HepG2 (cell line): ENCODE data around the gene AFAP1. TPM values are rescaled to one million over a fixed set of nuclear protein-coding genes. Genes with fewer than 3 reads are reported as not detected.

Source experiments
- ATAC-seq: fragments of 200-7000 bp; cut with Tn5 transposase; 3 replicates; pipeline ENCODE4 v1.9.1; 2020; ENCODE audit warnings: mild to moderate bottlenecking, moderate library complexity
- BruUV-seq: library from RNA; stranded (reverse); fragments of 400-500 nt; replicated peaks from 2 replicates; lab custom pipeline; 2021; lab: Mats Ljungman, UMichigan
- CTCF ChIA-PET: fragments of 300-600 bp; formaldehyde crosslinking; extraction: SDS; loops from one replicate; lab custom pipeline; 2021; ENCODE audit warnings: low total read pairs, inconsistent platforms, low intra/inter-chr PET ratio; lab: Yijun Ruan, JAX
- POLR2A ChIA-PET: fragments of 350-600 bp; sonication (Branson Sonifier 250); formaldehyde crosslinking; loops from one replicate; lab custom pipeline; 2020; ENCODE audit warnings: antibody characterized with exemption, inconsistent platforms; lab: Yijun Ruan, JAX
- DNase-seq: peaks from one replicate; pipeline ENCODE4 v3.0.0-alpha.2; 2015; ENCODE audit warnings: low spot score
- FAIRE-seq: peaks from 3 replicates; lab custom pipeline; 2011; peaks lifted over from hg19 to GRCh38; lab: Jason Lieb, UNC
- H2AFZ ChIP-seq: one replicate; pipeline ENCODE4 v1.6.1; 2011; ENCODE audit warnings: low read length, inconsistent platforms
- H3K27ac ChIP-seq: fragments of 300-600 bp; 3 replicates; pipeline ENCODE4 v1.8.0; 2011; ENCODE audit warnings: mixed run types, mild to moderate bottlenecking, mixed read lengths, low read length, inconsistent platforms; ENCODE audit not compliant: insufficient read depth; ENCODE audit errors: extremely low read length
- H3K27me3 ChIP-seq, 2 experiments: fragments of 200-600 bp in 1 of 2; 2 replicates in 1 of 2; 3 replicates in 1 of 2; pipeline versions ENCODE4 v1.6.0 to v1.8.0; 2011; ENCODE audit warnings: low read length in 2 of 2, mild to moderate bottlenecking in 2 of 2, moderate library complexity in 2 of 2, inconsistent platforms in 1 of 2; ENCODE audit not compliant: insufficient read depth in 2 of 2, control insufficient read depth in 1 of 2
- H3K36me3 ChIP-seq, 2 experiments: fragments of 200-600 bp in 1 of 2; replicated peaks in 1 of 2; 2 replicates in 1 of 2; 3 replicates in 1 of 2; pipeline versions ENCODE4 v1.5.1 to v1.8.0; 2011; ENCODE audit warnings: low read length in 2 of 2, inconsistent platforms in 1 of 2; ENCODE audit not compliant: insufficient read depth in 2 of 2, control insufficient read depth in 1 of 2
- H3K4me1 ChIP-seq: 2 replicates; pipeline ENCODE4 v1.5.1; 2012; ENCODE audit warnings: low read length, inconsistent platforms; ENCODE audit not compliant: insufficient read depth
- H3K4me2 ChIP-seq: 2 replicates; pipeline ENCODE4 v1.6.0; 2011; ENCODE audit warnings: low read depth, low read length, inconsistent platforms
- H3K4me3 ChIP-seq, 3 experiments: fragments of 200-600 bp in 1 of 3; sonication (generic), shearing (Covaris generic) in 1 of 3; replicated peaks in 1 of 3; 2 replicates each; pipeline ENCODE4 v1.5.1; 2011 to 2016; ENCODE audit warnings: low read length in 3 of 3, inconsistent platforms in 2 of 3, low read depth in 2 of 3, mild to moderate bottlenecking in 2 of 3, control low read depth in 1 of 3, mixed read lengths in 1 of 3; ENCODE audit not compliant: insufficient read depth in 1 of 3
- H3K79me2 ChIP-seq: one replicate; pipeline ENCODE4 v1.6.1; 2011; ENCODE audit warnings: low read length, inconsistent platforms; ENCODE audit not compliant: insufficient read depth
- H3K9ac ChIP-seq: 2 replicates; pipeline ENCODE4 v1.6.0; 2011; ENCODE audit warnings: mild to moderate bottlenecking, low read depth, low read length, inconsistent platforms; ENCODE audit not compliant: insufficient read depth
- H3K9me3 ChIP-seq: 2 replicates; pipeline ENCODE4 v1.5.1; 2012; ENCODE audit warnings: mild to moderate bottlenecking, low read length
- H4K20me1 ChIP-seq: 2 replicates; pipeline ENCODE4 v1.6.0; 2011; ENCODE audit warnings: inconsistent platforms, mild to moderate bottlenecking, low read length, moderate library complexity; ENCODE audit not compliant: insufficient read depth
- CBX1 ChIP-seq: IDR thresholded peaks from one replicate; pipeline ENCODE4 v1.6.1; 2016; ENCODE audit warnings: antibody characterized with exemption, low read depth
- FOXK2 ChIP-seq: fragments of 450-650 bp; IDR thresholded peaks from 2 replicates; pipeline ENCODE4 v1.6.1; 2016
- NCOA1 ChIP-seq: sonication (generic); formaldehyde crosslinking; IDR thresholded peaks from 2 replicates; pipeline ENCODE4 v1.9.0; 2021; ENCODE audit warnings: missing genetic modification reagents
- NPAS2 ChIP-seq: sonication (generic); formaldehyde crosslinking; IDR thresholded peaks from 2 replicates; pipeline ENCODE4 v1.8.0; 2022; ENCODE audit warnings: mild to moderate bottlenecking, missing genetic modification reagents, borderline replicate concordance
- PRPF4 ChIP-seq: fragments of 200-400 bp; formaldehyde crosslinking; IDR thresholded peaks from 2 replicates; pipeline ENCODE4 v1.6.1; 2016; ENCODE audit warnings: low read length, low read depth; ENCODE audit not compliant: poor library complexity, severe bottlenecking
- RBAK ChIP-seq: sonication (generic); formaldehyde crosslinking; IDR thresholded peaks from 2 replicates; pipeline ENCODE4 v1.5.1; 2020; ENCODE audit warnings: mild to moderate bottlenecking, missing genetic modification reagents
- RFXANK ChIP-seq: IDR thresholded peaks from 2 replicates; pipeline ENCODE4 v1.6.1; 2016
- ZNF747 ChIP-seq: sonication (generic); formaldehyde crosslinking; IDR thresholded peaks from 2 replicates; pipeline ENCODE4 v1.8.1; 2023; ENCODE audit warnings: missing genetic modification reagents, mild to moderate bottlenecking, borderline replicate concordance
- ZNF75D ChIP-seq: sonication (generic); formaldehyde crosslinking; IDR thresholded peaks from 2 replicates; pipeline ENCODE4 v1.8.1; 2023; ENCODE audit warnings: missing genetic modification reagents, mild to moderate bottlenecking, borderline replicate concordance
- WGBS: methylation state at CpG from one replicate; pipeline ENCODE4 v1.1.6; 2017; ENCODE audit warnings: low lambda C conversion rate; 5-methylcytosine and 5-hydroxymethylcytosine counted together
- in situ Hi-C: cut with HindIII; loops from 2 replicates; pipeline ENCODE4 v1.10.0; 2017; ENCODE audit warnings: low pct_unique_long_range_greater_than_20kb; ENCODE audit not compliant: extremely low pct_ligation_motif_present
- intact Hi-C: fragments of 100-400 bp; cut with micrococcal nuclease; formaldehyde crosslinking; loops from one replicate; pipeline ENCODE4 v1.10.0; 2022; ENCODE audit not compliant: unreplicated experiment
- polyA plus RNA-seq, 8 experiments: library from polyadenylated mRNA; depleted of rRNA in 3 of 8; stranded (reverse) in 7 of 8; unstranded in 1 of 8; fragments of >200 nt; fragmentation: Illumina TruSeq in 4 of 8; extraction: Trizol in 4 of 8; gene quantifications; 2 replicates each; pipeline versions ENCODE4 v1.2.1 to v1.2.3, GENCODE V29; 2011 to 2016; ENCODE audit warnings: low read depth in 4 of 8, missing spikeins in 1 of 8, mixed read lengths in 1 of 8; ENCODE audit not compliant: insufficient read depth in 1 of 8
- total RNA-seq, 5 experiments: library from RNA; depleted of rRNA; stranded (reverse); fragments of >200 nt; fragmentation: Illumina TruSeq; extraction: Trizol; gene quantifications; 2 replicates each; pipeline ENCODE4 v1.2.3, GENCODE V29; 2016; ENCODE audit warnings: low read depth in 1 of 5
- TF ChIP-seq, protein P1 (sequence below): sonication (generic); formaldehyde crosslinking; IDR thresholded peaks from 2 replicates; pipeline ENCODE4 v1.8.1; 2023; ENCODE audit warnings: missing genetic modification reagents, inconsistent platforms, borderline replicate concordance
- TF ChIP-seq, protein P2 (sequence below): sonication (generic); formaldehyde crosslinking; IDR thresholded peaks from 2 replicates; pipeline ENCODE4 v1.9.0; 2021; ENCODE audit warnings: missing genetic modification reagents, borderline replicate concordance

Gene AFAP1
- total and polyA plus RNA-seq, 2 of the 13 experiments (the other 11 are each of a cell fraction or from before 2014, with no cell fraction given): 2.5 TPM

DNA sequence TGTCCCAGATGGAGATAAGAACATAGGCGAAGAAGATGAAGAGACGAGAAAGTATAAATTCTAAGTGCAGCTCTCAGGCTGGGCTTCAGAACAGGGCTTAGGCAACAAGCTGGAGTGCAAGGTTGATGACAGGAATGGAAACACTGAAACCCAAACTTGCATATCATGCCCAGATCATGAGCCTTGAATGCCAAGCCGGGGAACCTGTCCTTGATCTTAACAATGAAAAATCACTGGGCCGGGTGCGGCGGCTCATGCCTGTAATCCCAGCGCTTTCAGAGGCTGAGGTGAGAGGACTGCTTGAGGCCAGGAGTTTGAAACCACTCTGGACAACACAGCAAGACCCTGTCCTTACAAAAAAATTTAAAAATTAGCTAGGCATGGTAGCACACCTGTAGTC, 17.2 kb downstream of the AFAP1 start:
- Histone ChIP-seq H3K4me3 (no peak overlapping the region), H3K27ac (no peak overlapping the region), H2AFZ (no peak overlapping the region), H3K36me3 (no peaks in the 10 kb centered on the region), H3K9me3 (peaks cover 9% of the 10 kb centered on the region), H3K27me3 (no peaks in the 10 kb centered on the region), H3K4me1 (peaks cover 26% of the 10 kb centered on the region), H3K9ac (no peak overlapping the region), H3K4me2 (no peak overlapping the region), H4K20me1 (no peaks in the 10 kb centered on the region), H3K79me2 (peaks cover 5% of the 10 kb centered on the region)
- no TSS peak for BruUV-seq
- no peak for DNase-seq
- 89% methylated on average over 7 of the region's 7 CpGs for WGBS
- intact Hi-C loops (no loop called here), in situ Hi-C loops (no loop called here)
- CTCF ChIA-PET: no interaction called here
- TF ChIP-seq CBX1 (no peak), RBAK (CRISPR knock-in tag) (no peak), ZNF75D (CRISPR knock-in tag) (no peak), ZNF747 (CRISPR knock-in tag) (no peak), PRPF4 (no peak)
- FAIRE-seq: no peak
- POLR2A ChIA-PET: no interaction called here
- no peak for ATAC-seq

DNA sequence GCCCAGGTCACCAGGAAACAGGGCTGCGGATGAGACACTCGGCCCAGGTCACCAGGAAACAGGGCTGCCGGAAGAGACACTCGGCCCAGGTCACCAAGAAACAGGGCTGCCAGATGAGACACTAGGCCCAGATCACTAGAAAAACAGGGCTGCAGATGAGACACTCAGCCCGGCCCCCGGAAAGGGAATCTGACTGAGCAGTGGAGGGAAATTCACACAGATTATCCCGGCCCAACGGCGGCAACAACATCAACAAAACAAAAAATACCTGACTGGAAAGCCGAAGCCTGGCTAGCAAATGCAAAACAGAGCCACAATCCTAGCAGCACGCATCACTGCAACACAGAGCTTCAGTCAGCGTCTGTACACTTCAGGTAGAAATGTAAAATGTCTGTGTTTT, 20.7 kb downstream of the AFAP1 start:
- H3K36me3 ChIP-seq: no peaks in the 10 kb centered on the region
- no peaks in the 10 kb centered on the region for H3K27me3 ChIP-seq
- H2AFZ ChIP-seq: no peak overlapping the region
- no peak for FAIRE-seq
- no peak for DNase-seq
- H4K20me1 ChIP-seq: no peaks in the 10 kb centered on the region
- in situ Hi-C loops (no loop called here), intact Hi-C loops (no loop called here)
- H3K27ac ChIP-seq: no peak overlapping the region
- no peak overlapping the region for H3K4me2 ChIP-seq
- BruUV-seq: no TSS peak
- H3K9ac ChIP-seq: no peak overlapping the region
- no peak for ATAC-seq
- no peak overlapping the region for H3K4me3 ChIP-seq
- peaks cover 12% of the 10 kb centered on the region for H3K4me1 ChIP-seq
- CTCF ChIA-PET: no interaction called here
- H3K9me3 ChIP-seq: no peaks in the 10 kb centered on the region
- 86% methylated on average over 12 of the region's 12 CpGs for WGBS
- H3K79me2 ChIP-seq: peaks cover 2% of the 10 kb centered on the region
- POLR2A ChIA-PET: no interaction called here
- TF ChIP-seq, protein P1, sequence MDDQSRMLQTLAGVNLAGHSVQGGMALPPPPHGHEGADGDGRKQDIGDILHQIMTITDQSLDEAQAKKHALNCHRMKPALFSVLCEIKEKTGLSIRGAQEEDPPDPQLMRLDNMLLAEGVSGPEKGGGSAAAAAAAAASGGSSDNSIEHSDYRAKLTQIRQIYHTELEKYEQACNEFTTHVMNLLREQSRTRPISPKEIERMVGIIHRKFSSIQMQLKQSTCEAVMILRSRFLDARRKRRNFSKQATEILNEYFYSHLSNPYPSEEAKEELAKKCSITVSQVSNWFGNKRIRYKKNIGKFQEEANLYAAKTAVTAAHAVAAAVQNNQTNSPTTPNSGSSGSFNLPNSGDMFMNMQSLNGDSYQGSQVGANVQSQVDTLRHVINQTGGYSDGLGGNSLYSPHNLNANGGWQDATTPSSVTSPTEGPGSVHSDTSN (CRISPR knock-in tag): no peak
- TF ChIP-seq RFXANK (CRISPR knock-in tag) (no peak), PRPF4 (no peak), FOXK2 (no peak), NCOA1 (CRISPR knock-in tag) (no peak), NPAS2 (CRISPR knock-in tag) (no peak)
- TF ChIP-seq, protein P2, sequence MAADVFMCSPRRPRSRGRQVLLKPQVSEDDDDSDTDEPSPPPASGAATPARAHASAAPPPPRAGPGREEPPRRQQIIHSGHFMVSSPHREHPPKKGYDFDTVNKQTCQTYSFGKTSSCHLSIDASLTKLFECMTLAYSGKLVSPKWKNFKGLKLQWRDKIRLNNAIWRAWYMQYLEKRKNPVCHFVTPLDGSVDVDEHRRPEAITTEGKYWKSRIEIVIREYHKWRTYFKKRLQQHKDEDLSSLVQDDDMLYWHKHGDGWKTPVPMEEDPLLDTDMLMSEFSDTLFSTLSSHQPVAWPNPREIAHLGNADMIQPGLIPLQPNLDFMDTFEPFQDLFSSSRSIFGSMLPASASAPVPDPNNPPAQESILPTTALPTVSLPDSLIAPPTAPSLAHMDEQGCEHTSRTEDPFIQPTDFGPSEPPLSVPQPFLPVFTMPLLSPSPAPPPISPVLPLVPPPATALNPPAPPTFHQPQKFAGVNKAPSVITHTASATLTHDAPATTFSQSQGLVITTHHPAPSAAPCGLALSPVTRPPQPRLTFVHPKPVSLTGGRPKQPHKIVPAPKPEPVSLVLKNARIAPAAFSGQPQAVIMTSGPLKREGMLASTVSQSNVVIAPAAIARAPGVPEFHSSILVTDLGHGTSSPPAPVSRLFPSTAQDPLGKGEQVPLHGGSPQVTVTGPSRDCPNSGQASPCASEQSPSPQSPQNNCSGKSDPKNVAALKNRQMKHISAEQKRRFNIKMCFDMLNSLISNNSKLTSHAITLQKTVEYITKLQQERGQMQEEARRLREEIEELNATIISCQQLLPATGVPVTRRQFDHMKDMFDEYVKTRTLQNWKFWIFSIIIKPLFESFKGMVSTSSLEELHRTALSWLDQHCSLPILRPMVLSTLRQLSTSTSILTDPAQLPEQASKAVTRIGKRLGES (CRISPR knock-in tag): no peak
